ENCODE results near the gene DRD4. TPM values are rescaled to one million over a fixed set of nuclear protein-coding genes. Genes with fewer than 3 reads are reported as not detected.
A peak's percentile ranks its signal among the peaks of the same experiment; 100 is the strongest.

Gene DRD4
- polyA plus RNA-seq, 1 donor, result 1.3 TPM

DNA sequence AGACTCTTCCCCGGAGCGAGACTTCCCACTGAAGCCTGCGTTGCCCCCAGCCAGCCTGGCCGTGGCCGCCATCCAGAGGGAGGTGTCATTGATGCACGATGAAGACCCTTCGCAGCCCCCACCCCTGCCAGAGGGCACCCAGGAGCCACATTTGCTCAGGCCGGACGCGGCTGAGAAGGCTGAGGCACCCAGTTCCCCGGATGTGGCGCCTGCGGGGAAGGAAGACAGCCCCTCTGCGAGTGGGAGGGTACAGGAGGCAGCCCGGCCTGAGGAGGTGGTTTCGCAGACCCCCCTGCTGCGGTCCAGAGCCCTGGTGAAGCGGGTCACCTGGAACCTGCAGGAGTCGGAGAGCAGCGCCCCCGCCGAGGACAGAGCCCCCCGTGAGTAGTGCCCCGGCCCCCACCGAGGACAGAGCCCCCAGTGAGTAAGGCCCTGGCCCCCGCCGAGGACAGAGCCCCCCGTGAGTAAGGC, 27.7 kb upstream of the DRD4 start:
- DNase-seq, result no peak

DNA sequence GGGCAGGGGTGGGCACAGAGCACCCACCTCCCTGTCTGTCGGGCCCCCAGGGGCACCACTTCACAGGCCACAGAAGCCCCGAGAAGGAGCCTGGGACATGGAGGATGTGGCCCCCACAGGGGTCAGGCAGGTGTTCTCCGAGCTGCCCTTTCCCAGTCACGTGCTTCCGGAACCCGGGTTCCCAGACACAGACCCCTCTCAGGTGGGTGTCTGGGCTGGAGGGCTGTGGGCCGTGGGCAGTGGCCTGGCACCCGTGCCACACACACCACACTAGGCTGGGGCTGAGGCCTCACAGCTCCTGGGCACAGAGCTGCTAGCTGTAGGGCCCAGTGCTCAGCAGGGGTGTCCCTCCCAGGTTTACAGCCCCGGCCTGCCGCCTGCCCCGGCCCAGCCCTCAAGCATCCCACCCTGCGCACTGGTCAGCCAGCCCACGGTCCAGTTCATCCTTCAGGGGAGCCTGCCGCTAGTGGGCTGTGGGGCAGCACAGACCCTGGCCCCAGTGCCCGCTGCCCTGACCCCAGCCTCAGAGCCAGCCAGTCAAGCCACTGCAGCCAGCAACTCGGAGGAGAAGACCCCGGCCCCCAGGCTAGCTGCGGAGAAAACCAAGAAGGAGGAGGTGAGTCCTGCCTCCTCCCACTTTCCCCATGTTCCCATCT, 26.8 kb upstream of the DRD4 start:
- Histone ChIP-seq H3K4me1 (ENCODE audit: control insufficient read depth, insufficient read depth, low read length) (peaks cover 20% of the 10 kb centered on the region), H3K4me3 (ENCODE audit: low read length) (no peak overlapping the region), H3K27ac (ENCODE audit: low read length) (no peak overlapping the region), H3K27me3 (ENCODE audit: control insufficient read depth, insufficient read depth, low read length) (no peaks in the 10 kb centered on the region), H3K9me3 (ENCODE audit: control insufficient read depth, low read depth, low read length) (peaks cover 19% of the 10 kb centered on the region), H3K36me3 (ENCODE audit: control insufficient read depth, insufficient read depth, low read length) (peaks cover 87% of the 10 kb centered on the region)
- no CpG with 5 or more reads among the region's 18 CpGs for WGBS (ENCODE audit: insufficient coverage, low lambda C conversion rate)
- no peak for DNase-seq

More for the DNA sequence above, 27.7 kb upstream of the DRD4 start:
- WGBS (ENCODE audit: insufficient coverage, low lambda C conversion rate), result no CpG with 5 or more reads among the region's 28 CpGs
- H3K27me3 ChIP-seq (ENCODE audit: control insufficient read depth, insufficient read depth, low read length), result no peaks in the 10 kb centered on the region
- peaks cover 93% of the 10 kb centered on the region for H3K36me3 ChIP-seq (ENCODE audit: control insufficient read depth, insufficient read depth, low read length)
- H3K27ac ChIP-seq (ENCODE audit: low read length), result no peak overlapping the region
- H3K9me3 ChIP-seq (ENCODE audit: control insufficient read depth, low read depth, low read length), result peaks cover 19% of the 10 kb centered on the region
- H3K4me3 ChIP-seq (ENCODE audit: low read length), result no peak overlapping the region
- H3K4me1 ChIP-seq (ENCODE audit: control insufficient read depth, insufficient read depth, low read length), result peaks cover 13% of the 10 kb centered on the region

DNA sequence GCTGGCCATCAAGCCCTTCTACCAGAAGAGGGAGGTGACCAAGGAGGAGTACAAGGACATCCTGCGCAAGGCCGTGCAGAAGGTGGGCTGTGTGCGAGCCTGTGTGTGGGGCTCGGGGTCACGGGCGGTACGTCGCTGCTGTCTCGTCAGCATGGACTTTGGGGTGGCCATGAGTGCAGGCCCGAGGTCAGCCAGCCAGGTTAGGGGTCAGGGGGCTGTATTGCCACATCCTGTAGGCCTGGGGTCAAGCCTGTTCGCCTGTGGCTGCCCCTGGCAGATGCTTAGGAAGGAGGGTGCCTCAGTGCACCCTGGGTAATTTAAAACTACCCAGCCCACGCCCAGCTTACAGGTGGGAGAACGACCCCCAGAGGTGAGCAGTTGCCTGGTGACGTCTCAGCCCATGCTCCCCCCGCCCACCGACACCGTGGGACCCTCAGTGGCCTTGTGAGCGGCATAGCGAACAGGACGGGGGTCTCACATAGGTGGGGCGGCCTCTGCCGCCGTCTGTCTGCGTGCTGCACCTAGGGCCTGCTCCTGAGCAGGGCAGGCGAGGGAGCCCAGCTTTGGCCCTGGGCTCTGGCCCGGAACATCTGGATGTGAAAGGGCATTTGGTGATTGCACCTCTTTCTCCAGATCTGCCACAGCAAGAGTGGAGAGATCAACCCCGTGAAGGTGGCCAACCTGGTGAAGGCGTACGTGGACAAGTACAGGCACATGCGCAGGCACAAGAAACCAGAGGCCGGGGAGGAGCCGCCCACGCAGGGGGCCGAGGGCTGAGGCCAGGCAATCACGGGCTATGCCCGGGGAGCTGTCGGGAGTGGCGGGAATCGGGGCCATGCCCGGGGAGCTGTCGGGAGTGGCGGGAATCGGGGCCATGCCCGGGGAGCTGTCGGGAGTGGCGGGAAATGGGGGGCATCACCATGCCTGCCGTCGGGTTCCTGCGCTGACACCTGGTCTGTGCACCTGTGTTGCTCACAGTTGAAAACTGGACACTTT, 25.8 kb upstream of the DRD4 start:
- Histone ChIP-seq H3K36me3 (ENCODE audit: control insufficient read depth, insufficient read depth, low read length) (peaks cover 77% of the 10 kb centered on the region), H3K27me3 (ENCODE audit: control insufficient read depth, insufficient read depth, low read length) (no peaks in the 10 kb centered on the region), H3K9me3 (ENCODE audit: control insufficient read depth, low read depth, low read length) (peaks cover 19% of the 10 kb centered on the region), H3K27ac (ENCODE audit: low read length) (no peak overlapping the region), H3K4me1 (ENCODE audit: control insufficient read depth, insufficient read depth, low read length) (peaks cover 22% of the 10 kb centered on the region), H3K4me3 (ENCODE audit: low read length) (no peak overlapping the region)
- no CpG with 5 or more reads among the region's 49 CpGs for WGBS (ENCODE audit: insufficient coverage, low lambda C conversion rate)
- DNase-seq, result no peak

- peaks cover 66% of the 10 kb centered on the region for H3K36me3 ChIP-seq (ENCODE audit: control insufficient read depth, insufficient read depth, low read length)
- H3K9me3 ChIP-seq (ENCODE audit: control insufficient read depth, low read depth, low read length), result peaks cover 19% of the 10 kb centered on the region
- WGBS (ENCODE audit: insufficient coverage, low lambda C conversion rate), result no CpG with 5 or more reads among the region's 27 CpGs
- H3K4me3 ChIP-seq (ENCODE audit: low read length), result no peak overlapping the region
- peaks cover 22% of the 10 kb centered on the region for H3K4me1 ChIP-seq (ENCODE audit: control insufficient read depth, insufficient read depth, low read length)
- peak in 1 of 2 donors; percentile 45 for DNase-seq
- H3K27me3 ChIP-seq (ENCODE audit: control insufficient read depth, insufficient read depth, low read length), result no peaks in the 10 kb centered on the region
- no peak overlapping the region for H3K27ac ChIP-seq (ENCODE audit: low read length)
Observed at GRCh38 chr11:612201-612960, 24.7 kb upstream of the DRD4 start.

GRCh38 chr11:612961-613300, 24.1 kb upstream of the DRD4 start:
- no CpG with 5 or more reads among the region's 10 CpGs for whole genome bisulfite sequencing (ENCODE audit: insufficient coverage, low lambda C conversion rate)
- Histone ChIP-seq H3K4me3 (ENCODE audit: low read length) (no peak overlapping the region), H3K4me1 (ENCODE audit: control insufficient read depth, insufficient read depth, low read length) (peaks cover 22% of the 10 kb centered on the region)

DNA sequence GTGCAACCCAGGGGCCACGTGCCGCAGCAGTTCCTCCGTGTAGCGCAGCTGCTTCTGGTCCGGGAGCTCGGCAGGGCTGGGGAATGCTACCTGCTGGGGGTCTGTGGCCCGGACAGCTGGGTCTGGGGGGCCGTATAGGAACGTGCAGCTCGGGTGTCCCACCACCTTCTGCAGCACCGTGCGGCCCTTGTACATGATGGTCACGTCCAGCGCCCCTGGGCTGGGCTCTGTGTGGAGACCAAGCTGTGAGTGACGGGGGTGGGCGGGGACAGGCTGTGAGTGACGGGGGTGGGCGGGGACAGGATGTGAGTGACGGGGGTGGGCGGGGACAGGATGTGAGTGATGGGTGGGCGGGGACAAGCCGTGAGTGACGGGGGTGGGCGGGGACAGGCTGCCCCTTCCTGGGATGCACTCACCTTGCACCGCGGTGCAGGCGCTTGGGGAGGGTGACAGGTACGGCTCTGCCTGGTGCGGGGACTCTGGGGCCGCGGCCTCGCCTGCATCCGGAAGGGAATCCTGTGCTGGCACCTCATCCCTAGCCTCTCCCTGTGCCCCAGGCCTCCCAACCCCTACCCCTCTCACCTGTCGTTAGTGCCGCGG, 23.6 kb upstream of the DRD4 start:
- peak overlapping the region; percentile 48 for H3K27ac ChIP-seq (ENCODE audit: low read length)
- no CpG with 5 or more reads among the region's 36 CpGs for WGBS (ENCODE audit: insufficient coverage, low lambda C conversion rate)
- H3K27me3 ChIP-seq (ENCODE audit: control insufficient read depth, insufficient read depth, low read length), result no peaks in the 10 kb centered on the region
- peak in 1 of 2 donors; percentile 64 for DNase-seq
- peaks cover 13% of the 10 kb centered on the region for H3K9me3 ChIP-seq (ENCODE audit: control insufficient read depth, low read depth, low read length)
- peak overlapping the region; percentile 6 for H3K4me3 ChIP-seq (ENCODE audit: low read length)
- H3K4me1 ChIP-seq (ENCODE audit: control insufficient read depth, insufficient read depth, low read length), result peaks cover 22% of the 10 kb centered on the region
- H3K36me3 ChIP-seq (ENCODE audit: control insufficient read depth, insufficient read depth, low read length), result peaks cover 62% of the 10 kb centered on the region

More at GRCh38 chr11:612961-613300, 24.1 kb upstream of the DRD4 start:
- Histone ChIP-seq H3K27ac (ENCODE audit: low read length) (no peak overlapping the region), H3K36me3 (ENCODE audit: control insufficient read depth, insufficient read depth, low read length) (peaks cover 62% of the 10 kb centered on the region), H3K27me3 (ENCODE audit: control insufficient read depth, insufficient read depth, low read length) (no peaks in the 10 kb centered on the region), H3K9me3 (ENCODE audit: control insufficient read depth, low read depth, low read length) (peaks cover 18% of the 10 kb centered on the region)
- DNase-seq, result no peak

DNA sequence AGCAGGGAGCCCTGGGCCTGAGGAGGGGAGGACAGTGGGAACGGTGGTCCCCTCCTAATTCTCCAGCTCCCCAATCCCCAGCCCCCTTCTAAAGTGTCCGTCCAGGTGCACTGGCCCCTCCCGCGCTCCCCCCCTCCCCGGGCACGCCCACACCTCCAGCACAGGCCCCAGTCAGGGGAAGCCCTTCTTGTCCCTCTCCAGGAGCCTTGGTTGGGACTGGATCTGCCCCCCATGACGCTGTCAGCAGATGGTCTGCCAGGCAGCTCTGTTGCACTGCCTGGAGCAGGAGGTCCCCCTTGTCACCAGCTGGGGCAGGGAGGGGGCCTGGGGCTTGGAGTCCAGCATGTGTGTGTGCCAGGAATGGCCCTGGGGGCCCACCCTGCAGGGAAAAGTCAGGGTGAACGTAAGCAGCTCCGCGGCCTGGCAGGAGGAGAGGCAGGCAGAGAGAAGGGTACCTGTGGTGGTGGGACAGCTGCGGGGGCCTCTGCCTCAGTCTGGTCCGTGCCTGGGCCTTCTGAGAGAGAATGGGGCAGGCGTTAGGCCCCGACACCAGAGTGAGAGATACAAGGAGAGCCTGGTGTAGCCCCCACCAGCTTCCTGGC, 22.9 kb upstream of the DRD4 start:
- peak overlapping the region; percentile 6 for H3K4me3 ChIP-seq (ENCODE audit: low read length)

GRCh38 chr11:614623-615503, 22.2 kb upstream of the DRD4 start:
- H3K27ac ChIP-seq (ENCODE audit: low read length), result peak overlapping the region; percentile 86
- no peak for DNase-seq
- H3K27me3 ChIP-seq (ENCODE audit: control insufficient read depth, insufficient read depth, low read length), result no peaks in the 10 kb centered on the region
- peaks cover 8% of the 10 kb centered on the region for H3K9me3 ChIP-seq (ENCODE audit: control insufficient read depth, low read depth, low read length)
- no CpG with 5 or more reads among the region's 68 CpGs for WGBS (ENCODE audit: insufficient coverage, low lambda C conversion rate)
- H3K4me1 ChIP-seq (ENCODE audit: control insufficient read depth, insufficient read depth, low read length), result peaks cover 22% of the 10 kb centered on the region
- peak overlapping the region; percentile 60 for H3K4me3 ChIP-seq (ENCODE audit: low read length)
- peaks cover 61% of the 10 kb centered on the region for H3K36me3 ChIP-seq (ENCODE audit: control insufficient read depth, insufficient read depth, low read length)

More for the DNA sequence above, 22.9 kb upstream of the DRD4 start:
- Histone ChIP-seq H3K4me1 (ENCODE audit: control insufficient read depth, insufficient read depth, low read length) (peaks cover 22% of the 10 kb centered on the region), H3K9me3 (ENCODE audit: control insufficient read depth, low read depth, low read length) (peaks cover 11% of the 10 kb centered on the region), H3K27me3 (ENCODE audit: control insufficient read depth, insufficient read depth, low read length) (no peaks in the 10 kb centered on the region), H3K36me3 (ENCODE audit: control insufficient read depth, insufficient read depth, low read length) (peaks cover 62% of the 10 kb centered on the region), H3K27ac (ENCODE audit: low read length) (peak overlapping the region; percentile 48)
- DNase-seq, result no peak
- no CpG with 5 or more reads among the region's 14 CpGs for WGBS (ENCODE audit: insufficient coverage, low lambda C conversion rate)
